GM12878 (cell line): Measurements from ENCODE around the gene GNG3. TPM values are rescaled to one million over a fixed set of nuclear protein-coding genes. Genes with fewer than 3 reads are reported as not detected.
A peak's percentile ranks its signal among the peaks of the same experiment; 100 is the strongest.

Experiments
- CBX5 ChIP-seq: sonication (generic); IDR thresholded peaks from 2 replicates; pipeline ENCODE4 v1.6.1; 2016; ENCODE audit warnings: low read depth, moderate library complexity, mild to moderate bottlenecking, inconsistent platforms
- CREM ChIP-seq: IDR thresholded peaks from 2 replicates; pipeline ENCODE4 v1.6.1; 2014; ENCODE audit warnings: antibody characterized with exemption, low read depth
- JUNB ChIP-seq: IDR thresholded peaks from 2 replicates; pipeline ENCODE4 v1.6.1; 2016; ENCODE audit warnings: antibody characterized with exemption, mild to moderate bottlenecking
- NBN ChIP-seq: fragments of 450-650 bp; IDR thresholded peaks from 2 replicates; pipeline ENCODE4 v1.6.1; 2016
- NFYA ChIP-seq: IDR thresholded peaks from 2 replicates; pipeline ENCODE4 v1.6.1; 2011; ENCODE audit warnings: low read depth, mild to moderate bottlenecking, low read length, improper control_type of control experiment, borderline replicate concordance
- POLR2A ChIP-seq: IDR thresholded peaks from 2 replicates; pipeline ENCODE4 v1.6.1; 2011; ENCODE audit warnings: low read depth, mild to moderate bottlenecking, low read length
- POLR2AphosphoS5 ChIP-seq: IDR thresholded peaks from 2 replicates; pipeline ENCODE4 v1.6.1; 2011; ENCODE audit warnings: mild to moderate bottlenecking, low read length, inconsistent platforms
- POU2F2 ChIP-seq: IDR thresholded peaks from 3 replicates; pipeline ENCODE4 v1.6.1; 2011; ENCODE audit warnings: low read depth, mild to moderate bottlenecking, low read length, borderline replicate concordance
- SREBF1 ChIP-seq: IDR thresholded peaks from 2 replicates; pipeline ENCODE4 v1.6.1; 2012; ENCODE audit warnings: mild to moderate bottlenecking, low read length
- ZZZ3 ChIP-seq: IDR thresholded peaks from 2 replicates; pipeline ENCODE4 v1.6.1; 2011; ENCODE audit warnings: low read depth; ENCODE audit not compliant: control insufficient read depth, insufficient read length
- polyA plus RNA-seq, 11 experiments: library from polyadenylated mRNA; depleted of rRNA in 4 of 11; unstranded in 6 of 11; stranded (reverse) in 5 of 11; fragments of >200 nt; fragmentation: Nextera tagmentation in 4 of 11; fragmentation: Illumina TruSeq in 1 of 11; extraction: Ambion mirVana in 4 of 11; extraction: Trizol in 1 of 11; gene quantifications; 1 replicate in 1 of 11; 2 replicates in 10 of 11; pipeline versions ENCODE4 v1.2.1 to v1.2.3, GENCODE V29; 2011 to 2016; ENCODE audit warnings: inconsistent platforms in 2 of 11, missing spikeins in 2 of 11, low read depth in 1 of 11
- total RNA-seq, 4 experiments: library from RNA; depleted of rRNA in 3 of 4; stranded (reverse); fragments of >200 nt in 3 of 4; fragmentation: Illumina TruSeq in 1 of 4; extraction: Trizol in 1 of 4; gene quantifications; 2 replicates each; pipeline versions ENCODE4 v1.2.1 to v1.2.3, GENCODE V29; 2013 to 2021
- TF ChIP-seq, protein P1 (sequence below): fragments of 450-650 bp; IDR thresholded peaks from 2 replicates; pipeline ENCODE4 v1.6.1; 2017; ENCODE audit warnings: mild to moderate bottlenecking, low read depth, inconsistent platforms; ENCODE audit not compliant: poor library complexity, severe bottlenecking
- TF ChIP-seq, protein P2 (sequence below): fragments of 450-650 bp; IDR thresholded peaks from 2 replicates; pipeline ENCODE4 v1.6.1; 2018; ENCODE audit warnings: borderline replicate concordance, mild to moderate bottlenecking; ENCODE audit not compliant: partially characterized antibody
- TF ChIP-seq, protein P3 (sequence below): fragments of 450-650 bp; formaldehyde crosslinking; IDR thresholded peaks from 2 replicates; pipeline ENCODE4 v1.4.0; 2022; ENCODE audit warnings: mild to moderate bottlenecking, moderate library complexity
- TF ChIP-seq, protein P4 (sequence below), 3 experiments: IDR thresholded peaks in 2 of 3; conservative IDR thresholded peaks in 1 of 3; 2 replicates each; pipeline ENCODE4 v1.5.1; 2011; ENCODE audit warnings: low read depth in 3 of 3, low read length in 3 of 3, mild to moderate bottlenecking in 3 of 3, control low read depth in 2 of 3, moderate library complexity in 2 of 3, inconsistent platforms in 1 of 3, mixed read lengths in 1 of 3; ENCODE audit not compliant: control insufficient read depth in 2 of 3, insufficient read depth in 1 of 3; ENCODE audit errors: extremely low read depth in 1 of 3
- TF ChIP-seq, protein P5 (sequence below): fragments of 450-650 bp; IDR thresholded peaks from 2 replicates; pipeline ENCODE4 v1.6.1; 2016; ENCODE audit warnings: mild to moderate bottlenecking, moderate library complexity, borderline replicate concordance

The GNG3 gene
- total and polyA plus RNA-seq, 10 of the 15 experiments (the other 5 are each of a cell fraction or from before 2014, with no cell fraction given), result 0.27 to 0.83 (median 0.57) TPM; not detected in 5

DNA sequence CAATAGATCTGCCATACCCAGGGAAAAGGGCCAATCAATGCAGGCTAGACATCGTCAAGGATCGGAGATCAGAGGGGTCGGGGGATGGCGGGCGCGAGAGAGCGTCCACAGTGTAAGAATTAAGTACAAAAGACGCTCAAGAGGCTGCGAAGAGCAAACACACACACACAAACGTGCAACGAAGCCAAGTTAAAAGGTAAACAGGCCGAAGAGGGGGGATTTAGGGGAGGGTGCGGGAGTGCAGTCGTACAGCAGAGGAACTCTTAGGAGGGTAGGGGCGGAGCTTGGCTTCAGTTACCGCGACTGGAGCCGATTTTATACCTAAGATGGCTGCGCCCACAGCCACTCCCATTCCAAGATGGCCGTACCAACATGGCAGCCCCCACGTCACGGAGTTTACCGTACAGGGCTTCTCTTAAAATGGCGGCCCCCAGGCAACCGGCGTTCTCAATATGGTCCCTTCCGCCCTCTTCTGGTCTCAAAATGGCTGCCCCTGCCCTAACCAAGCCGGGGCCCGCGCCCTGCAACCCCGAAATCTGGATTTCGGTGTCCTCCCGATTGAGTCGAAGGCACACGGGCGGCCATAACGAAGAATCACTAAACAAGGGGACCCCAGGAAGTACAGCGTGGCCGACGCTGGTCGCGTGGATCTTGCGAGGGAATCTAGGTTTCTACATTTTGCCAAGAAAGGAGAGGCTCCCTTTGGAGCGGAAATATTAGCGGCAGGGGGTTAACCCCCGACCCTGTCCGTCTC lies 1.9 kb downstream of the GNG3 start (continued):
- TF ChIP-seq, protein P1, sequence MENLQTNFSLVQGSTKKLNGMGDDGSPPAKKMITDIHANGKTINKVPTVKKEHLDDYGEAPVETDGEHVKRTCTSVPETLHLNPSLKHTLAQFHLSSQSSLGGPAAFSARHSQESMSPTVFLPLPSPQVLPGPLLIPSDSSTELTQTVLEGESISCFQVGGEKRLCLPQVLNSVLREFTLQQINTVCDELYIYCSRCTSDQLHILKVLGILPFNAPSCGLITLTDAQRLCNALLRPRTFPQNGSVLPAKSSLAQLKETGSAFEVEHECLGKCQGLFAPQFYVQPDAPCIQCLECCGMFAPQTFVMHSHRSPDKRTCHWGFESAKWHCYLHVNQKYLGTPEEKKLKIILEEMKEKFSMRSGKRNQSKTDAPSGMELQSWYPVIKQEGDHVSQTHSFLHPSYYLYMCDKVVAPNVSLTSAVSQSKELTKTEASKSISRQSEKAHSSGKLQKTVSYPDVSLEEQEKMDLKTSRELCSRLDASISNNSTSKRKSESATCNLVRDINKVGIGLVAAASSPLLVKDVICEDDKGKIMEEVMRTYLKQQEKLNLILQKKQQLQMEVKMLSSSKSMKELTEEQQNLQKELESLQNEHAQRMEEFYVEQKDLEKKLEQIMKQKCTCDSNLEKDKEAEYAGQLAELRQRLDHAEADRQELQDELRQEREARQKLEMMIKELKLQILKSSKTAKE, result peak; percentile 54
- TF ChIP-seq, protein P2, sequence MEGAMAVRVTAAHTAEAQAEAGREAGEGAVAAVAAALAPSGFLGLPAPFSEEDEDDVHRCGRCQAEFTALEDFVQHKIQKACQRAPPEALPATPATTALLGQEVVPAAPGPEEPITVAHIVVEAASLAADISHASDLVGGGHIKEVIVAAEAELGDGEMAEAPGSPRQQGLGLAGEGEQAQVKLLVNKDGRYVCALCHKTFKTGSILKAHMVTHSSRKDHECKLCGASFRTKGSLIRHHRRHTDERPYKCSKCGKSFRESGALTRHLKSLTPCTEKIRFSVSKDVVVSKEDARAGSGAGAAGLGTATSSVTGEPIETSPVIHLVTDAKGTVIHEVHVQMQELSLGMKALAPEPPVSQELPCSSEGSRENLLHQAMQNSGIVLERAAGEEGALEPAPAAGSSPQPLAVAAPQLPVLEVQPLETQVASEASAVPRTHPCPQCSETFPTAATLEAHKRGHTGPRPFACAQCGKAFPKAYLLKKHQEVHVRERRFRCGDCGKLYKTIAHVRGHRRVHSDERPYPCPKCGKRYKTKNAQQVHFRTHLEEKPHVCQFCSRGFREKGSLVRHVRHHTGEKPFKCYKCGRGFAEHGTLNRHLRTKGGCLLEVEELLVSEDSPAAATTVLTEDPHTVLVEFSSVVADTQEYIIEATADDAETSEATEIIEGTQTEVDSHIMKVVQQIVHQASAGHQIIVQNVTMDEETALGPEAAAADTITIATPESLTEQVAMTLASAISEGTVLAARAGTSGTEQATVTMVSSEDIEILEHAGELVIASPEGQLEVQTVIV, result no peak
- TF ChIP-seq CBX5 (0 out of 2 replicates have a peak, but pooled peaks have one; percentile 27), POLR2A (peak; percentile 72), SREBF1 (0 out of 2 replicates have a peak, but pooled peaks have one; percentile 30), POU2F2 (peak; percentile 47; the same call in 2 of the 3 replicates), POLR2AphosphoS5 (peak; percentile 85), CREM (peak; percentile 84), ZZZ3 (no peak), NBN (peak; percentile 66), NFYA (no peak), JUNB (no peak)
- TF ChIP-seq, protein P3, sequence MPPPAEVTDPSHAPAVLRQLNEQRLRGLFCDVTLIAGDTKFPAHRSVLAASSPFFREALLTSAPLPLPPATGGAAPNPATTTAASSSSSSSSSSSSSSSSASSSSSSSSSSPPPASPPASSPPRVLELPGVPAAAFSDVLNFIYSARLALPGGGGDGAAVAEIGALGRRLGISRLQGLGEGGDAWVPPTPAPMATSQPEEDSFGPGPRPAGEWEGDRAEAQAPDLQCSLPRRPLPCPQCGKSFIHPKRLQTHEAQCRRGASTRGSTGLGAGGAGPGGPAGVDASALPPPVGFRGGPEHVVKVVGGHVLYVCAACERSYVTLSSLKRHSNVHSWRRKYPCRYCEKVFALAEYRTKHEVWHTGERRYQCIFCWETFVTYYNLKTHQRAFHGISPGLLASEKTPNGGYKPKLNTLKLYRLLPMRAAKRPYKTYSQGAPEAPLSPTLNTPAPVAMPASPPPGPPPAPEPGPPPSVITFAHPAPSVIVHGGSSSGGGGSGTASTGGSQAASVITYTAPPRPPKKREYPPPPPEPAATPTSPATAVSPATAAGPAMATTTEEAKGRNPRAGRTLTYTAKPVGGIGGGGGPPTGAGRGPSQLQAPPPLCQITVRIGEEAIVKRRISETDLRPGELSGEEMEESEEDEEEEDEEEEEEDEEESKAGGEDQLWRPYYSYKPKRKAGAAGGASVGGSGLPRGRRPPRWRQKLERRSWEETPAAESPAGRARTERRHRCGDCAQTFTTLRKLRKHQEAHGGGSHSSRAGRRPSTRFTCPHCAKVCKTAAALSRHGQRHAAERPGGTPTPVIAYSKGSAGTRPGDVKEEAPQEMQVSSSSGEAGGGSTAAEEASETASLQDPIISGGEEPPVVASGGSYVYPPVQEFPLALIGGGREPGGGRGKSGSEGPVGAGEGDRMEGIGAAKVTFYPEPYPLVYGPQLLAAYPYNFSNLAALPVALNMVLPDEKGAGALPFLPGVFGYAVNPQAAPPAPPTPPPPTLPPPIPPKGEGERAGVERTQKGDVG (CRISPR knock-in tag), result no peak
- TF ChIP-seq, protein P4, sequence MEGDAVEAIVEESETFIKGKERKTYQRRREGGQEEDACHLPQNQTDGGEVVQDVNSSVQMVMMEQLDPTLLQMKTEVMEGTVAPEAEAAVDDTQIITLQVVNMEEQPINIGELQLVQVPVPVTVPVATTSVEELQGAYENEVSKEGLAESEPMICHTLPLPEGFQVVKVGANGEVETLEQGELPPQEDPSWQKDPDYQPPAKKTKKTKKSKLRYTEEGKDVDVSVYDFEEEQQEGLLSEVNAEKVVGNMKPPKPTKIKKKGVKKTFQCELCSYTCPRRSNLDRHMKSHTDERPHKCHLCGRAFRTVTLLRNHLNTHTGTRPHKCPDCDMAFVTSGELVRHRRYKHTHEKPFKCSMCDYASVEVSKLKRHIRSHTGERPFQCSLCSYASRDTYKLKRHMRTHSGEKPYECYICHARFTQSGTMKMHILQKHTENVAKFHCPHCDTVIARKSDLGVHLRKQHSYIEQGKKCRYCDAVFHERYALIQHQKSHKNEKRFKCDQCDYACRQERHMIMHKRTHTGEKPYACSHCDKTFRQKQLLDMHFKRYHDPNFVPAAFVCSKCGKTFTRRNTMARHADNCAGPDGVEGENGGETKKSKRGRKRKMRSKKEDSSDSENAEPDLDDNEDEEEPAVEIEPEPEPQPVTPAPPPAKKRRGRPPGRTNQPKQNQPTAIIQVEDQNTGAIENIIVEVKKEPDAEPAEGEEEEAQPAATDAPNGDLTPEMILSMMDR (IDR thresholded peaks at IDR 0.05 in 2 of 3, conservative IDR thresholded peaks at IDR 0.05 in 1 of 3; ENCODE audit: control insufficient read depth in 2 of 3, extremely low read depth in 1 of 3, insufficient read depth in 1 of 3, low read depth in 3 of 3, low read length in 3 of 3), result no peak
- TF ChIP-seq, protein P5, sequence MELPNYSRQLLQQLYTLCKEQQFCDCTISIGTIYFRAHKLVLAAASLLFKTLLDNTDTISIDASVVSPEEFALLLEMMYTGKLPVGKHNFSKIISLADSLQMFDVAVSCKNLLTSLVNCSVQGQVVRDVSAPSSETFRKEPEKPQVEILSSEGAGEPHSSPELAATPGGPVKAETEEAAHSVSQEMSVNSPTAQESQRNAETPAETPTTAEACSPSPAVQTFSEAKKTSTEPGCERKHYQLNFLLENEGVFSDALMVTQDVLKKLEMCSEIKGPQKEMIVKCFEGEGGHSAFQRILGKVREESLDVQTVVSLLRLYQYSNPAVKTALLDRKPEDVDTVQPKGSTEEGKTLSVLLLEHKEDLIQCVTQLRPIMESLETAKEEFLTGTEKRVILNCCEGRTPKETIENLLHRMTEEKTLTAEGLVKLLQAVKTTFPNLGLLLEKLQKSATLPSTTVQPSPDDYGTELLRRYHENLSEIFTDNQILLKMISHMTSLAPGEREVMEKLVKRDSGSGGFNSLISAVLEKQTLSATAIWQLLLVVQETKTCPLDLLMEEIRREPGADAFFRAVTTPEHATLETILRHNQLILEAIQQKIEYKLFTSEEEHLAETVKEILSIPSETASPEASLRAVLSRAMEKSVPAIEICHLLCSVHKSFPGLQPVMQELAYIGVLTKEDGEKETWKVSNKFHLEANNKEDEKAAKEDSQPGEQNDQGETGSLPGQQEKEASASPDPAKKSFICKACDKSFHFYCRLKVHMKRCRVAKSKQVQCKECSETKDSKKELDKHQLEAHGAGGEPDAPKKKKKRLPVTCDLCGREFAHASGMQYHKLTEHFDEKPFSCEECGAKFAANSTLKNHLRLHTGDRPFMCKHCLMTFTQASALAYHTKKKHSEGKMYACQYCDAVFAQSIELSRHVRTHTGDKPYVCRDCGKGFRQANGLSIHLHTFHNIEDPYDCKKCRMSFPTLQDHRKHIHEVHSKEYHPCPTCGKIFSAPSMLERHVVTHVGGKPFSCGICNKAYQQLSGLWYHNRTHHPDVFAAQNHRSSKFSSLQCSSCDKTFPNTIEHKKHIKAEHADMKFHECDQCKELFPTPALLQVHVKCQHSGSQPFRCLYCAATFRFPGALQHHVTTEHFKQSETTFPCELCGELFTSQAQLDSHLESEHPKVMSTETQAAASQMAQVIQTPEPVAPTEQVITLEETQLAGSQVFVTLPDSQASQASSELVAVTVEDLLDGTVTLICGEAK, result peak; percentile 69; the same call in 1 of the 2 replicates
